ENCODE measurements around the gene ZNF497.

DNA sequence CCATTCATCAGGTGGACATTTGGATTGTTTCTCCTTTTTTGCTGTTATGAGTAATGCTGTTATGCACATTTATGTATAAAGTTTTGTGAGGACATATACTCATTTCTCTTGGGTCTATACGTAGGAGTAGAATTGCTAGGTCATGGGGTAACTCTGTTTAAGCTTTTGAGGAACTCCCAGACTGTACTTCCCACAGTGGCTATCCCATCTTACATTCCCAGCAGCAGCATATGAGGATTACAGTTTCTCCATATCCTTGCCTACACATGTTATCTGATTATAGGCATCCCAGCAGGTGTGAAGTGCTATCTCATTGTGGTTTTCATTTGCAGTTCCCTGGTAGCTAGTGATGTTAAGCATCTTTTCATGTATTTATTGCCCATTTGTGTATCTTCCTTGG lies 29.9 kb downstream of the ZNF497 start:
- TF ChIP-seq, protein P1, sequence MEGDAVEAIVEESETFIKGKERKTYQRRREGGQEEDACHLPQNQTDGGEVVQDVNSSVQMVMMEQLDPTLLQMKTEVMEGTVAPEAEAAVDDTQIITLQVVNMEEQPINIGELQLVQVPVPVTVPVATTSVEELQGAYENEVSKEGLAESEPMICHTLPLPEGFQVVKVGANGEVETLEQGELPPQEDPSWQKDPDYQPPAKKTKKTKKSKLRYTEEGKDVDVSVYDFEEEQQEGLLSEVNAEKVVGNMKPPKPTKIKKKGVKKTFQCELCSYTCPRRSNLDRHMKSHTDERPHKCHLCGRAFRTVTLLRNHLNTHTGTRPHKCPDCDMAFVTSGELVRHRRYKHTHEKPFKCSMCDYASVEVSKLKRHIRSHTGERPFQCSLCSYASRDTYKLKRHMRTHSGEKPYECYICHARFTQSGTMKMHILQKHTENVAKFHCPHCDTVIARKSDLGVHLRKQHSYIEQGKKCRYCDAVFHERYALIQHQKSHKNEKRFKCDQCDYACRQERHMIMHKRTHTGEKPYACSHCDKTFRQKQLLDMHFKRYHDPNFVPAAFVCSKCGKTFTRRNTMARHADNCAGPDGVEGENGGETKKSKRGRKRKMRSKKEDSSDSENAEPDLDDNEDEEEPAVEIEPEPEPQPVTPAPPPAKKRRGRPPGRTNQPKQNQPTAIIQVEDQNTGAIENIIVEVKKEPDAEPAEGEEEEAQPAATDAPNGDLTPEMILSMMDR (conservative IDR thresholded peaks at IDR 0.05; ENCODE audit: low read depth, low read length) = no peak
- TF ChIP-seq EZH2 (IDR thresholded peaks at IDR 0.05; ENCODE audit: borderline replicate concordance, low read depth, low read length, poor library complexity, severe bottlenecking) = no peak
